Esophagus muscularis mucosa (tissue), 4 donors: Measurements from ENCODE around the gene BTF3L4.

Experiments
- CTCF ChIP-seq, 3 experiments: fragments of 200-600 bp in 2 of 3; fragments of 450-650 bp in 1 of 3; sonication (generic) in 2 of 3; IDR thresholded peaks; one replicate each; pipeline ENCODE4 v1.5.1; 2017 to 2019; ENCODE audit warnings: antibody characterized with exemption in 3 of 3, mild to moderate bottlenecking in 2 of 3, moderate library complexity in 1 of 3
- EP300 ChIP-seq: sonication (generic); formaldehyde crosslinking; IDR thresholded peaks from one replicate; pipeline ENCODE4 v1.6.1; 2017; ENCODE audit warnings: antibody characterized with exemption
- POLR2A ChIP-seq: fragments of 450-650 bp; IDR thresholded peaks from one replicate; pipeline ENCODE4 v1.6.1; 2017; ENCODE audit warnings: antibody characterized with exemption, moderate library complexity, mild to moderate bottlenecking, low read depth

DNA sequence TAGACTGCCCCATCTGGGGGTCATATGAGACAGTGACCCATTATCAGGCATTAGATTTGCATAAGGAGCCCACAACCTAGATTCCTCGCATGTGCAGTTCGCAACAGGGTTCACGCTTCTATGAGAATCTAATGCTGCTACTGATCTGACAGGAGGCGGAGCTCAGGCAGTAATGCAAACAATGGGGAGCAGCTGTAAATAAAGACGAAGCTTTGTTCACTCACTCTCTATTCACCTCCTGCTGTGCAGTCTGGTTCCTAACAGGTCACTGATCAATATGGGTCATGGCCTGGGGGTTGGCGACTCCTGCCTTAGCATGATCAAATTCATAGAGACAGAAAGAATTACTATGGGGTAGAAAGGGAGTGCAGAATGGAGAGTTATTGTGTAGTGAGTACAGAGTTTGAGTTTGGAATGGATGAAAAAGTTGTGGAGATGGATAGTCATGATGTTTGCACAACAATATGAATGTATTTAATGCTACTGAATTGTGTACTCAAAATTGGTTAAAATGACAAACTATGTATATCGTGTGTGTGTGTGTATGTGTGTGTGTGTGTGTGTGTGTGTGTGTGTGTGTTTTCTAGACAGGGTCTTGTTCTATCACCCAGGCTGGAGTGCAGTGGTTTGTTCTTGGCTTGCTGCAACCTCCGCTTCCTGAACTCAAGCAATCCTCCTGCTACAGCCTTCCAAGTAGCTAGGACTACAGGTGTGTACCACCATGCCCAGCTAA is 42.2 kb downstream of the BTF3L4 start:
- TF ChIP-seq CTCF (IDR thresholded peaks at IDR 0.05) (no peak), EP300 (no peak), POLR2A (no peak)
